ENCODE results near the gene SCD5.
"Not testable (repeated sequence)": the region's sequence is repeated elsewhere in the genome, so short reads cannot be mapped to it uniquely, and the experiment has no call there.

The SCD5 gene

GRCh38 chr4:82798168-82799005 is at the start of gene SCD5:
Gene SCD5, minus strand, starts transcription at chr4:82798796. Its CDS starts 259 bp downstream, at chr4:82798537.
- DNase-seq (ENCODE audit: low read depth in 2 of 2), result peak; percentile 22 to 40

GRCh38 chr4:82842593-82842992 is 44.0 kb upstream of the SCD5 start:
- DNase-seq (ENCODE audit: low read depth in 2 of 2), result no peak

- DNase-seq (ENCODE audit: low read depth in 2 of 2), result no peak
Observed at GRCh38 chr4:82839624-82840023, 41.0 kb upstream of the SCD5 start.

GRCh38 chr4:82833696-82834313 is 35.2 kb upstream of the SCD5 start:
- no peak for DNase-seq (ENCODE audit: low read depth in 2 of 2)

- DNase-seq (ENCODE audit: low read depth in 2 of 2), result not testable (repeated sequence)
Observed at GRCh38 chr4:82833060-82833459, 34.5 kb upstream of the SCD5 start.

- no peak for DNase-seq (ENCODE audit: low read depth in 2 of 2)
Observed at GRCh38 chr4:82825425-82825824, 26.8 kb upstream of the SCD5 start.

- no peak for DNase-seq (ENCODE audit: low read depth in 2 of 2)
Observed at GRCh38 chr4:82823062-82823461, 24.5 kb upstream of the SCD5 start.

GRCh38 chr4:82820689-82821088 is 22.1 kb upstream of the SCD5 start:
- DNase-seq (ENCODE audit: low read depth in 2 of 2), result no peak

GRCh38 chr4:82818664-82819662 is 20.4 kb upstream of the SCD5 start:
- DNase-seq (ENCODE audit: low read depth in 2 of 2), result no peak

GRCh38 chr4:82816874-82817273 is 18.3 kb upstream of the SCD5 start:
- DNase-seq (ENCODE audit: low read depth in 2 of 2), result not testable (repeated sequence)

- no peak for DNase-seq (ENCODE audit: low read depth in 2 of 2)
Observed at GRCh38 chr4:82814034-82814433, 15.4 kb upstream of the SCD5 start.

GRCh38 chr4:82811838-82812341 is 13.3 kb upstream of the SCD5 start:
- no peak for DNase-seq (ENCODE audit: low read depth in 2 of 2)

GRCh38 chr4:82811392-82811791 is 12.8 kb upstream of the SCD5 start:
- no peak for DNase-seq (ENCODE audit: low read depth in 2 of 2)

GRCh38 chr4:82810176-82810575 is 11.6 kb upstream of the SCD5 start:
- DNase-seq (ENCODE audit: low read depth in 2 of 2), result no peak

- no peak for DNase-seq (ENCODE audit: low read depth in 2 of 2)
Observed at GRCh38 chr4:82809619-82810018, 11.0 kb upstream of the SCD5 start.

- no peak for DNase-seq (ENCODE audit: low read depth in 2 of 2)
Observed at GRCh38 chr4:82803746-82804145, 5.2 kb upstream of the SCD5 start.

GRCh38 chr4:82802911-82803310 is 4.3 kb upstream of the SCD5 start:
- no peak for DNase-seq (ENCODE audit: low read depth in 2 of 2)

- DNase-seq (ENCODE audit: low read depth in 2 of 2), result no peak
Observed at GRCh38 chr4:82801910-82802521, 3.4 kb upstream of the SCD5 start.

GRCh38 chr4:82799006-82799881 is 648 bp upstream of the SCD5 start:
- DNase-seq (ENCODE audit: low read depth in 2 of 2), result no peak

- no peak for DNase-seq (ENCODE audit: low read depth in 2 of 2)
Observed at GRCh38 chr4:82797405-82798111, 1.0 kb downstream of the SCD5 start.

Data from stimulated activated CD4-positive, alpha-beta T cell treated with anti-CD3 and anti-CD28 coated beads, Interleukin-4, amount 100 ng/mL, for 48 hours (primary cell).